Colonic mucosa (tissue), 4 donors: ENCODE results near the gene MAGEA10. TPM values are rescaled to one million over a fixed set of nuclear protein-coding genes. Genes with fewer than 3 reads are reported as not detected.
"Not testable (repeated sequence)": the region's sequence is repeated elsewhere in the genome, so short reads cannot be mapped to it uniquely, and the experiment has no call there.

ENCODE experiments used
- DNase-seq: peaks from one replicate; pipeline ENCODE4 v3.0.0-alpha.2; 2020
- H3K27ac ChIP-seq: fragments of 200-600 bp; one replicate; pipeline ENCODE4 v1.8.0; 2021
- H3K27me3 ChIP-seq: fragments of 200-600 bp; one replicate; pipeline ENCODE4 v1.8.0; 2021
- H3K36me3 ChIP-seq: fragments of 200-600 bp; one replicate; pipeline ENCODE4 v1.8.0; 2021
- H3K4me1 ChIP-seq: fragments of 200-600 bp; one replicate; pipeline ENCODE4 v1.8.0; 2021; ENCODE audit warnings: mild to moderate bottlenecking
- H3K4me3 ChIP-seq: fragments of 200-600 bp; one replicate; pipeline ENCODE4 v1.8.0; 2021
- H3K9ac ChIP-seq, 2 donors: one replicate each; pipeline ENCODE4 v1.7.0; 2013; ENCODE audit warnings: control low read depth in 2 of 2, low read depth in 2 of 2, low read length in 2 of 2
- H3K9me3 ChIP-seq: fragments of 200-600 bp; one replicate; pipeline ENCODE4 v1.8.0; 2021
- CTCF ChIP-seq: fragments of 200-600 bp; IDR thresholded peaks from one replicate; pipeline ENCODE4 v1.8.0; 2022; ENCODE audit warnings: antibody characterized with exemption, mild to moderate bottlenecking
- intact Hi-C: fragments of 100-400 bp; cut with DNase I; formaldehyde crosslinking; loops from one replicate; pipeline ENCODE4 v1.14.1; 2022
- total RNA-seq, 2 donors: library from RNA; stranded (reverse); fragmentation: NEBNext Ultra II Directional in 1 of 2; extraction: Animal tissue kit (Norgen Biotek cat#: 25700) in 1 of 2; gene quantifications; one replicate each; pipeline ENCODE4 v1.2.1, GENCODE V29; 2021
- donor health status: healthy.
- donor health status: DM: no; HTN: no; CAD: no.
- donor health status: DM: no; HTN: no; CAD: no.

The MAGEA10 gene
- total RNA-seq, 2 donors from 2014 or later, result not detected

- DNase-seq, result no peak
- H3K9me3 ChIP-seq, result no peaks in the 10 kb centered on the region
- intact Hi-C loops, result no loop called here
- no peaks in the 10 kb centered on the region for H3K27me3 ChIP-seq
- no peaks in the 10 kb centered on the region for H3K4me1 ChIP-seq
- no peak overlapping the region for H3K4me3 ChIP-seq
- H3K9ac ChIP-seq, result no peak overlapping the region
- H3K27ac ChIP-seq, result no peak overlapping the region
- no peaks in the 10 kb centered on the region for H3K36me3 ChIP-seq
- no peak for TF ChIP-seq CTCF
These were observed 11.3 kb upstream of the MAGEA10 start for GRCh38 chrX:152149648-152150047.

GRCh38 chrX:152139589-152139988, 1.2 kb upstream of the MAGEA10 start:
- no peaks in the 10 kb centered on the region for H3K4me1 ChIP-seq
- no peaks in the 10 kb centered on the region for H3K9me3 ChIP-seq
- no peaks in the 10 kb centered on the region for H3K36me3 ChIP-seq
- TF ChIP-seq CTCF, result no peak
- H3K4me3 ChIP-seq, result no peak overlapping the region
- H3K27me3 ChIP-seq, result no peaks in the 10 kb centered on the region
- no peak overlapping the region for H3K9ac ChIP-seq
- intact Hi-C loops, result loop anchor here (10.0 kb wide), 1 partner anchor 55 kb away; no protein-coding TSS in a partner anchor
- no peak overlapping the region for H3K27ac ChIP-seq
- DNase-seq, result no peak

GRCh38 chrX:152137771-152138387, 498 bp downstream of the MAGEA10 start:
- no peaks in the 10 kb centered on the region for H3K36me3 ChIP-seq
- no peak for DNase-seq
- TF ChIP-seq CTCF, result no peak
- intact Hi-C loops, result loop anchor here (10.0 kb wide), 1 partner anchor 57 kb away; no protein-coding TSS in a partner anchor
- no peak overlapping the region for H3K4me3 ChIP-seq
- H3K27ac ChIP-seq, result no peak overlapping the region
- no peak overlapping the region for H3K9ac ChIP-seq
- no peaks in the 10 kb centered on the region for H3K9me3 ChIP-seq
- no peaks in the 10 kb centered on the region for H3K4me1 ChIP-seq
- no peaks in the 10 kb centered on the region for H3K27me3 ChIP-seq

GRCh38 chrX:152136312-152136711, 2.1 kb downstream of the MAGEA10 start:
- TF ChIP-seq CTCF, result no peak
- H3K9ac ChIP-seq, result no peak overlapping the region
- H3K4me1 ChIP-seq, result no peaks in the 10 kb centered on the region
- H3K4me3 ChIP-seq, result no peak overlapping the region
- no peaks in the 10 kb centered on the region for H3K9me3 ChIP-seq
- no peaks in the 10 kb centered on the region for H3K36me3 ChIP-seq
- no peaks in the 10 kb centered on the region for H3K27me3 ChIP-seq
- intact Hi-C loops, result loop anchor here (10.0 kb wide), 1 partner anchor 58 kb away; no protein-coding TSS in a partner anchor
- no peak for DNase-seq
- H3K27ac ChIP-seq, result no peak overlapping the region

GRCh38 chrX:152131525-152131924, 6.9 kb downstream of the MAGEA10 start:
- Histone ChIP-seq H3K4me1 (no peaks in the 10 kb centered on the region), H3K27ac (no peak overlapping the region), H3K9ac (no peak overlapping the region), H3K4me3 (no peak overlapping the region), H3K9me3 (no peaks in the 10 kb centered on the region), H3K27me3 (no peaks in the 10 kb centered on the region), H3K36me3 (no peaks in the 10 kb centered on the region)
- TF ChIP-seq CTCF, result no peak
- intact Hi-C loops, result loop anchor here (10.0 kb wide), 1 partner anchor 63 kb away; no protein-coding TSS in a partner anchor
- DNase-seq, result no peak

- H3K27me3 ChIP-seq, H3K9me3 ChIP-seq, H3K4me3 ChIP-seq, DNase-seq, H3K36me3 ChIP-seq, H3K9ac ChIP-seq, intact Hi-C loops, H3K27ac ChIP-seq, H3K4me1 ChIP-seq: not testable (repeated sequence)
These were observed 9.1 kb downstream of the MAGEA10 start for GRCh38 chrX:152129069-152129844.
